Ishikawa (cell line): ENCODE results near the gene GZF1.

Source experiments
- EP300 ChIP-seq: IDR thresholded peaks from 2 replicates; pipeline ENCODE4 v1.6.1; 2012; ENCODE audit warnings: borderline replicate concordance
- RAD21 ChIP-seq: IDR thresholded peaks from 2 replicates; pipeline ENCODE4 v1.6.1; 2012; ENCODE audit warnings: low read depth
- TAF1 ChIP-seq: IDR thresholded peaks from 2 replicates; pipeline ENCODE4 v1.6.1; 2012; ENCODE audit warnings: low read depth, mild to moderate bottlenecking
- TCF12 ChIP-seq: IDR thresholded peaks from 2 replicates; pipeline ENCODE4 v1.6.1; 2012; ENCODE audit warnings: low read depth
- TEAD4 ChIP-seq: IDR thresholded peaks from 2 replicates; pipeline ENCODE4 v1.6.1; 2012
- YY1 ChIP-seq: IDR thresholded peaks from 2 replicates; pipeline ENCODE4 v1.6.1; 2012; ENCODE audit warnings: low read depth
- ZBTB7A ChIP-seq: IDR thresholded peaks from 2 replicates; pipeline ENCODE4 v1.6.1; 2012; ENCODE audit warnings: low read depth

DNA sequence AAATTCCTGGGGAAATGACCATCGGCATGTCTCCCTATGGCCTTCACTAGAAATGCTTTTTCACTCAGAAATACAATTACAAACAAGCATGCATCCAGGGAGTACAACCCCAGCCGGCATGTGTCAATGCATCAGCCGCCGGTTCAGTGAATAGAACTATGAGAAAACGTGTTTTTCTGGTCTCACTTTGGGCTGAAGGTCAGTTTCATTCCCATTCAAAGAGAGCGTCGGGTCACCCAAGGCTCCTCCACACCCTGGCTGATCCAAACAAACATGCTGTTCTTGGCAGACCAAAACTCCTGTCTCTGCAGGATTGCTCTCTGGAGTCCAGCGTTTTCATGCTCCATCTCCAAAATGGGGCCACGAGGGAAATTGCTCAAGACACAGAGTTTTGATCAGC, 46.9 kb upstream of the GZF1 start:
- no peak for TF ChIP-seq ZBTB7A
- TF ChIP-seq YY1 = no peak
- no peak for TF ChIP-seq EP300
- no peak for TF ChIP-seq TEAD4
- TF ChIP-seq TCF12 = no peak
- no peak for TF ChIP-seq RAD21
- no peak for TF ChIP-seq TAF1
